HG03378 (cell line): ENCODE measurements around the gene TFIP11.

Source experiments
- ATAC-seq: cut with Tn5 transposase; IDR thresholded peaks from one replicate; pipeline ENCODE4 v1.9.1; 2021; ENCODE audit warnings: mild to moderate bottlenecking, moderate library complexity; ENCODE audit not compliant: unreplicated experiment

TFIP11 gene

GRCh38 chr22:26479792-26480610 lies 32.3 kb downstream of the TFIP11 start:
- no peak for ATAC-seq

GRCh38 chr22:26479043-26479791 lies 33.1 kb downstream of the TFIP11 start:
- no peak for ATAC-seq

- ATAC-seq, result no peak
Measured at GRCh38 chr22:26477341-26477731, 34.9 kb downstream of the TFIP11 start.

- ATAC-seq, result no peak
Measured at GRCh38 chr22:26476705-26477340, 35.5 kb downstream of the TFIP11 start.

GRCh38 chr22:26474682-26475081 lies 37.6 kb downstream of the TFIP11 start:
- ATAC-seq, result no peak

DNA sequence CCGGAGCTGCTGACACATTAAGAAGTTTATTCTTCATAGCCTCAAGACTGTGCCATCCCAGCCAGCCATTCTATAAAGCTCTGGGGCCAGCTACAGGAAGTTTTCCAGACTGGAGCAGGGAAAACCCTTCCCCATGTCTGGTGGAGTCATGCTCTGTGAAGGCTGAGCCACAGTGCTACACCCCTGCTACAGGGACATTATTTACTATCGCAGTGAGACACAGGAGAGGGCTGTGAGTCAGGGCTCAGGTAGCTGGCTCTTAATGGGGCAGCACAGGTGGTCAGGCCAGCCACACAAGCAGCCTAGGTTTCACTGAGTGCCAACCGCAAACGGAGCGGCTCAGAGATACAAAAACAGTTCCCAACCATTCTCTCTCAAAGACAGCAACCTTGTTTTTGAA lies 40.8 kb downstream of the TFIP11 start:
- no peak for ATAC-seq

GRCh38 chr22:26470807-26471206 lies 41.5 kb downstream of the TFIP11 start:
- ATAC-seq, result no peak

- ATAC-seq, result no peak
Measured at GRCh38 chr22:26466196-26466595, 46.1 kb downstream of the TFIP11 start.

DNA sequence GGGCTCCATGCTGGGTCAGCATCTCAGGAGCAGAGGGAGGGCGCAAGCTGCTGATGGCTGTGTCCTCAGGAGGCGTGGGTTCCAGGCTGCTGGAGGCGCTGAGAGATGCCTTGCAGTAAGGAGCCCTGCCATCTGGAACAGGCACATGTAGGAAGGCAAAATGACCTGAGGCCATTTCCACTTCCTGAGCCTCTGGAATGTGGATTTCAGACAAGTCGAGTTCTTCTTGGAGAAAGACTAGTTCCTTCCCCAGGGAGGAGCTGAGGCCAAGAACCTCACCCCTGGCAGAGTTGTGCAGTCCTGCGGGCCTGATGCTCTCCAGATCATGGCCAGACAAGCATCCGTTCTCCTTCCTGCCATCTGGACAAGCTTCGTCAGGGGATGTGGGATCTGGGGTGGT lies 48.0 kb downstream of the TFIP11 start:
- ATAC-seq, result no peak

GRCh38 chr22:26463688-26464087 lies 48.6 kb downstream of the TFIP11 start:
- no peak for ATAC-seq

GRCh38 chr22:26463101-26463661 lies 49.1 kb downstream of the TFIP11 start:
- ATAC-seq, result no peak

DNA sequence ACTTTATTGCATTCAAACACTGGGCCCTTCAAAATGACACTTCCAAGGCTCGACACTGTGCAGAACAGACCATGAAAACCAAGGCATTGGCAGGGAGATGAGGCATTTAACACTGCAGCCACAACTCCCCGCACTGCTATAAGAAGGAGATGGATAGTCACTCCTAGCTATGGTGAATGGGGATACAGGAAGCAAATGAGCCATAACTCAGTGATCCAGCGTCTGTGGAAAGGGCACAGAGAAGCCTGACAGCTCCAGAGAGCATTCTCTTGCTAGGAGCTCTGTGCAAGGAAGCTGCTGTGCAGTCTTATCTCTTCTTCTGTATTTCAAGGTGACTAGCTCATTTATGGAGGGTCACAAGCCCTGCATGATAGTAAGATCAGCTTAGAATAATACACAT lies 49.6 kb downstream of the TFIP11 start:
- no peak for ATAC-seq

- ATAC-seq, result no peak
Measured at GRCh38 chr22:26462051-26462450, 50.2 kb downstream of the TFIP11 start.

DNA sequence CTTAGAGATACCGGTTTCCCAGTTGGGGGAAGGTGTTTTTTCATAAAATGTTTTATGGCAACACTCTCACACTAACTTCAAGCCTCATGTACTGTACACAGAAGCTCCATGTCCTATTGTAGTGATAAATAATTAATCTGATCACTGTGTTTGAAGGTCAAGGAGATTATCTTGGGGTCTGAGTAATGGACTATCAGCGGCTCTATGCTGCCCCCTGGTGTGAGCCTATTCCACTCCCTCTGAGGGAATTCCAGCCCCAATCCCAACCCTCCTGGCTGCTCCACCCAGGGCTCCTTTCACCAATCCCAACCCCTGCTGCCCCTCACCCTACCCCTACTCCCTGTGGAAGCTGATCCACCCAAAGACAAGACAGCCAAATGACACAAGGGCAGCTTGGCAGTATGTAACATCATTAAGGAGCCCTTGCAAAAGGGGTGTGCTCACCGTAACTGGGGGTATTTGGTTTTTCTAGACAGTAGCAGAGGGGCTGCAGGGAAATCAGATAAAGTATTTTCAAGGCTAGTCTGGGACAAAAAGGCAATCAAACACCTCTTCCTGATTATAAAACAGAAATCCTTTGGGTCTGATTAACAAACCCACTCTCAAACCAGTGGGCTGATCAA lies 51.0 kb downstream of the TFIP11 start:
- no peak for ATAC-seq

- ATAC-seq, result no peak
Measured at GRCh38 chr22:26460202-26460601, 52.1 kb downstream of the TFIP11 start.

DNA sequence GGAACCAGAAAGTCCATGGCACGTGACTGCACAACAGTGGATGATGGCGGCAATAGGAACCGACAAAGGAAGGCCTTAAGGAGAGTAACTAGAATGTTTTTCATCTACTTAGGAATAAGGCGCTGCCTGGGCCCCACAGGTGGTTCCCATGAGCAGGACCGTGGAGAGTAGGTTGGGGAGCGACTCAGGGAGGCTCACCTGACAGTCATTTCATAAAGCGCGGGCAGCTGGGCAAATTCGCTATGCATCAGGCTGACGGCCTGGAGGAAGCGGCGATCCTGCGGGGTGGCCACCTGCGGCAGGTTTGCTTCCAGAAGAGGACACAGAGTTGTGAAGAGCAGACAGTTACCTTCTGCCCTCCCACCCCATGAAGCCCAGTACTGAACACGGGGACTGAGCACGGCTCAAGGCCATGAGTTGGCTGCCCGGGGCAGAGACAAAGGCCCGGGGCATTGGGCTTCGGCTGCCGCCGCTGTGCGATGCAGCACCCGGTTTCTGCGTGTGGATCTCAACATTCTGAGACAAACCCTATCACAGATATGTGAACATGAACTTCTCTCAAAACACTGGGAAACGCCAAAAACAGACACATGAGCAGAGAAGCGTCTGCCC lies 54.5 kb downstream of the TFIP11 start:
- no peak for ATAC-seq

DNA sequence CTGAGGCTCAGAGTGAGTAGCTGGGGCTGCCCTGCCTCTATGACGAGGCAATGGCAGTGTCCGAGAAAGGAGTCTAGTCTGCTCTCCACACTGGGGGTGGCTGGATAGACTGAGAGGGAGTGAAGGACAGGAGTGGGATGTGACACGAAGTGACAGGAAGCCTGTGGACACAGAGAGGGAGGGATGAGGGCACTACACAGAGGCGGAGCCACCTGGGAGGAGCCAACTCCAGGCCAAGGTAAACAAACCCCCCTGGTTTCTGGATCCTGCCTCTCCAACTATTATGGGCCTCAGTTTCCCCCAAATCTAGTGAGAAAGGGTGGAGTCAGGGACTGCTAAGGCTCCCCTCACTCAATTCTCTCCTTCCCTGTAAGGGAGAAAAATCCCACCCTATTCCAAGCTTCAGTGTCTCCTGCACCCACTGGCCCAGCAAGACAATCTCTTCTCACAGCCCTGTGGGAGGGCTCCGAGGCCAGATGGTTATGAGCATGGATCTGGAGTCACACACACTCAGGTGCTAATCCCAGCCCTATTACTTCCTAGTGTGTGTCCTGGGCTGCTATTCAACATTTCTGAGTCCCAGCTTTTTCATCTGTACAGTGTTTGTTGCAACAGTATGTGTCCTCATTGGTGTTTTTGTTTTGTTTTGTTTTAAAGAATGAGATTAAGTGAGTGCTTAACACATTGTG lies 58.3 kb downstream of the TFIP11 start:
- no peak for ATAC-seq

GRCh38 chr22:26453216-26453615 lies 59.1 kb downstream of the TFIP11 start:
- ATAC-seq, result no peak

DNA sequence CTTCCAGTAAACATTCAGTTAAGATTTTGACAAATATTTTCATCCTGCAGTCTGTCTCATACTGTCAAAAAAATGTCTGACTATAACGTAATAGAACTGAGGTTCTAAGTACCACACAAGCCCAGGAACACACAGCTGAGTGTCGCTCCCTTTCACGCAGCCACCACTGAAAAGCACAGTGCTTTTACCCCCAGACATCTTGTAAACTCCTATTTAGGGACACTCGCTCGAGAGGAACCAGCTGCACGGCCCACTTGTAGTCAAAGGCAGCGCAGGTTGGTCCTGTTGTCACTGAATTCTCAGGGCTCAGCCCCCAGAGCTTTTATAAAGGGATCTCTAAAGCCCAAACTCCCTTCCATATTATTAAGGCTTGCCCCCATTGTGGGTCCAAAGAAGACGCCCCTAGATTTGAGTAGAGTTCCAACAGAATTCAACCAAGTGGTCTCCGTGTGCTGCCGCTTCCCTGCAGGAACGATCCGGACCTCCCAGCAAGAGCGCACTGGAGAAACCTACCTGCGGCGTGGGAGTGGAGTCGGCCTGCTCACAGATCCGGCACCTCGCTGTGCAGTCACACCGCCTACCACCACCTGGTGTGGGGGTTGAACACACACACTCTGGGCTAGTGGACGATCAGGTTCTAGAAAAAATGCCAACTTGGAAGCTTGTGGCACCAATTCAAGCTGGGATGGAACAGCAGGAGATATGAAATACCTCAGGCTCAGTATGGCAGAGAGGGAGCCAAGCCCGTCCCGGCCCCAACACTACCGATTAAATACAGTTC lies 59.8 kb downstream of the TFIP11 start:
- ATAC-seq, result no peak
